Stomach (tissue), 4 donors: ENCODE measurements around the gene S1PR2.

Experiments
- EP300 ChIP-seq: sonication (generic); formaldehyde crosslinking; IDR thresholded peaks from one replicate; pipeline ENCODE4 v1.6.1; 2017; ENCODE audit warnings: antibody characterized with exemption
- POLR2A ChIP-seq, 4 donors: fragments of 450-650 bp; IDR thresholded peaks; one replicate each; pipeline ENCODE4 v1.6.1; 2016; ENCODE audit warnings: antibody characterized with exemption in 4 of 4, control low read depth in 2 of 4, mild to moderate bottlenecking in 1 of 4, moderate library complexity in 1 of 4
- POLR2AphosphoS5 ChIP-seq, 3 donors: sonication (generic); formaldehyde crosslinking; IDR thresholded peaks; one replicate each; pipeline ENCODE4 v1.6.1; 2016; ENCODE audit warnings: antibody characterized with exemption in 3 of 3

GRCh38 chr19:10271543-10272086 lies 40.5 kb upstream of the S1PR2 start:
- TF ChIP-seq POLR2A (IDR thresholded peaks at IDR 0.05) (no peak), POLR2AphosphoS5 (IDR thresholded peaks at IDR 0.05) (no peak), EP300 (no peak)
